K562 (cell line): ENCODE results near the gene CCDC74B. TPM values are rescaled to one million over a fixed set of nuclear protein-coding genes. Genes with fewer than 3 reads are reported as not detected.

Experiments used
- E4F1 ChIP-seq: fragments of 250-450 bp; sonication (Bioruptor Pico); IDR thresholded peaks from 2 replicates; pipeline ENCODE4 v1.5.0; 2021; ENCODE audit warnings: mild to moderate bottlenecking, borderline replicate concordance
- FOXJ2 ChIP-seq: fragments of 200-800 bp; sonication (Bioruptor generic); IDR thresholded peaks from 2 replicates; pipeline ENCODE4 v1.6.1; 2016; ENCODE audit warnings: missing genetic modification characterization, missing compliant biosample characterization
- MCM3 ChIP-seq: fragments of 450-650 bp; IDR thresholded peaks from 2 replicates; pipeline ENCODE4 v1.6.1; 2016
- MNT ChIP-seq, 2 experiments: fragments of 450-650 bp; conservative IDR thresholded peaks; 2 replicates each; pipeline ENCODE4 v1.6.1; 2017; ENCODE audit warnings: mild to moderate bottlenecking in 2 of 2, moderate library complexity in 2 of 2
- SMC3 ChIP-seq: conservative IDR thresholded peaks from 2 replicates; pipeline ENCODE4 v1.6.1; 2011; ENCODE audit warnings: low read depth, low read length, improper control_type of control experiment; ENCODE audit not compliant: insufficient read depth
- TAL1 ChIP-seq: fragments of 450-650 bp; IDR thresholded peaks from 2 replicates; pipeline ENCODE4 v1.6.1; 2016; ENCODE audit warnings: mild to moderate bottlenecking
- USF2 ChIP-seq: sonication (generic); formaldehyde crosslinking; IDR thresholded peaks from 2 replicates; pipeline ENCODE4 v1.5.0; 2020; ENCODE audit warnings: missing genetic modification reagents
- polyA plus RNA-seq, 8 experiments: library from polyadenylated mRNA; depleted of rRNA in 4 of 8; stranded (reverse) in 5 of 8; unstranded in 3 of 8; fragments of >200 nt; fragmentation: Nextera tagmentation in 2 of 8; fragmentation: Illumina TruSeq in 1 of 8; extraction: Ambion mirVana in 2 of 8; extraction: Trizol in 1 of 8; gene quantifications; 2 replicates each; pipeline versions ENCODE4 v1.2.1 to v1.2.3, GENCODE V29; 2011 to 2014; ENCODE audit warnings: inconsistent platforms in 1 of 8, missing spikeins in 1 of 8
- total RNA-seq, 7 experiments: library from RNA; depleted of rRNA in 6 of 7; stranded (reverse); fragments of >200 nt in 6 of 7; fragmentation: Illumina TruSeq in 2 of 7; extraction: Trizol in 2 of 7; gene quantifications; 2 replicates each; pipeline versions ENCODE4 v1.2.1 to v1.2.3, GENCODE V29; 2011 to 2021; ENCODE audit warnings: low replicate concordance in 1 of 7

Gene CCDC74B
- total and polyA plus RNA-seq, 9 of the 15 experiments (the other 6 are each of a cell fraction or from before 2014, with no cell fraction given), result 0.04 to 1.5 (median 0.52) TPM; not detected in 1

GRCh38 chr2:130187268-130187667 lies 42.4 kb upstream of the CCDC74B start (continued):
- TF ChIP-seq SMC3 (no peak), FOXJ2 (tag) (no peak), MCM3 (no peak), USF2 (no peak), MNT (conservative IDR thresholded peaks at IDR 0.05) (no peak), TAL1 (no peak), E4F1 (CRISPR knock-in tag) (no peak)
